HG02884 (cell line): ENCODE data around the gene GRK5.

Experiments used
- ATAC-seq: cut with Tn5 transposase; IDR thresholded peaks from one replicate; pipeline ENCODE4 v1.9.1; 2021; ENCODE audit warnings: mild to moderate bottlenecking, moderate library complexity; ENCODE audit not compliant: unreplicated experiment

Gene GRK5

GRCh38 chr10:119374236-119374635 lies 166.9 kb downstream of the GRK5 start:
- no peak for ATAC-seq

- ATAC-seq, result no peak
Measured at GRCh38 chr10:119375574-119376272, 168.4 kb downstream of the GRK5 start.

- ATAC-seq, result no peak
Measured at GRCh38 chr10:119377451-119377957, 170.1 kb downstream of the GRK5 start.

GRCh38 chr10:119377958-119378736 lies 170.8 kb downstream of the GRK5 start:
- ATAC-seq, result no peak

- no peak for ATAC-seq
Measured at GRCh38 chr10:119378737-119379067, 171.3 kb downstream of the GRK5 start.

GRCh38 chr10:119379466-119380071 lies 172.2 kb downstream of the GRK5 start:
- ATAC-seq, result no peak

GRCh38 chr10:119383174-119383856 lies 175.9 kb downstream of the GRK5 start:
- ATAC-seq, result no peak

- ATAC-seq, result no peak
Measured at GRCh38 chr10:119384127-119384526, 176.8 kb downstream of the GRK5 start.

GRCh38 chr10:119386666-119387065 lies 179.3 kb downstream of the GRK5 start:
- no peak for ATAC-seq

- ATAC-seq, result no peak
Measured at GRCh38 chr10:119388849-119389345, 181.5 kb downstream of the GRK5 start.

GRCh38 chr10:119391440-119392251 lies 184.3 kb downstream of the GRK5 start:
- ATAC-seq, result no peak

GRCh38 chr10:119393019-119393418 lies 185.6 kb downstream of the GRK5 start:
- ATAC-seq, result no peak

- ATAC-seq, result no peak
Measured at GRCh38 chr10:119393421-119393820, 186.1 kb downstream of the GRK5 start.

- ATAC-seq, result no peak
Measured at GRCh38 chr10:119393845-119394244, 186.5 kb downstream of the GRK5 start.

- no peak for ATAC-seq
Measured at GRCh38 chr10:119394657-119395279, 187.4 kb downstream of the GRK5 start.

- ATAC-seq, result no peak
Measured at GRCh38 chr10:119395280-119396007, 188.1 kb downstream of the GRK5 start.

- no peak for ATAC-seq
Measured at GRCh38 chr10:119396008-119396708, 188.8 kb downstream of the GRK5 start.

GRCh38 chr10:119396709-119397071 lies 189.3 kb downstream of the GRK5 start:
- no peak for ATAC-seq

- ATAC-seq, result no peak
Measured at GRCh38 chr10:119397416-119397815, 190.0 kb downstream of the GRK5 start.
